Measurements from ENCODE around the gene DNASE1L2.

GRCh38 chr16:2186505-2186904 lies 49.7 kb upstream of the DNASE1L2 start:
- TF ChIP-seq RAD21 (IDR thresholded peaks at IDR 0.05; ENCODE audit: low read length), result no peak
- no peak for TF ChIP-seq POLR2A (IDR thresholded peaks at IDR 0.05; ENCODE audit: low read depth, low read length)
- TF ChIP-seq, protein P1, sequence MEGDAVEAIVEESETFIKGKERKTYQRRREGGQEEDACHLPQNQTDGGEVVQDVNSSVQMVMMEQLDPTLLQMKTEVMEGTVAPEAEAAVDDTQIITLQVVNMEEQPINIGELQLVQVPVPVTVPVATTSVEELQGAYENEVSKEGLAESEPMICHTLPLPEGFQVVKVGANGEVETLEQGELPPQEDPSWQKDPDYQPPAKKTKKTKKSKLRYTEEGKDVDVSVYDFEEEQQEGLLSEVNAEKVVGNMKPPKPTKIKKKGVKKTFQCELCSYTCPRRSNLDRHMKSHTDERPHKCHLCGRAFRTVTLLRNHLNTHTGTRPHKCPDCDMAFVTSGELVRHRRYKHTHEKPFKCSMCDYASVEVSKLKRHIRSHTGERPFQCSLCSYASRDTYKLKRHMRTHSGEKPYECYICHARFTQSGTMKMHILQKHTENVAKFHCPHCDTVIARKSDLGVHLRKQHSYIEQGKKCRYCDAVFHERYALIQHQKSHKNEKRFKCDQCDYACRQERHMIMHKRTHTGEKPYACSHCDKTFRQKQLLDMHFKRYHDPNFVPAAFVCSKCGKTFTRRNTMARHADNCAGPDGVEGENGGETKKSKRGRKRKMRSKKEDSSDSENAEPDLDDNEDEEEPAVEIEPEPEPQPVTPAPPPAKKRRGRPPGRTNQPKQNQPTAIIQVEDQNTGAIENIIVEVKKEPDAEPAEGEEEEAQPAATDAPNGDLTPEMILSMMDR (conservative IDR thresholded peaks at IDR 0.05; ENCODE audit: low read depth, low read length), result no peak
- no peak for TF ChIP-seq NFE2L2 (IDR thresholded peaks at IDR 0.05; ENCODE audit: low read depth, low read length)
- TF ChIP-seq MAZ (IDR thresholded peaks at IDR 0.05; ENCODE audit: borderline replicate concordance, low read depth, low read length), result no peak
- no peak for TF ChIP-seq SMC3 (IDR thresholded peaks at IDR 0.05; ENCODE audit: low read depth, low read length)
- no peak for TF ChIP-seq BHLHE40 (IDR thresholded peaks at IDR 0.05; ENCODE audit: low read depth, low read length)

All from IMR-90 (cell line).